Measurements from ENCODE around the gene OSER1. TPM values are rescaled to one million over a fixed set of nuclear protein-coding genes. Genes with fewer than 3 reads are reported as not detected.
"Not testable (repeated sequence)": the region's sequence is repeated elsewhere in the genome, so short reads cannot be mapped to it uniquely, and the experiment has no call there.

The OSER1 gene
- total RNA-seq, 1 donor from 2014 or later = 18.1 TPM

DNA sequence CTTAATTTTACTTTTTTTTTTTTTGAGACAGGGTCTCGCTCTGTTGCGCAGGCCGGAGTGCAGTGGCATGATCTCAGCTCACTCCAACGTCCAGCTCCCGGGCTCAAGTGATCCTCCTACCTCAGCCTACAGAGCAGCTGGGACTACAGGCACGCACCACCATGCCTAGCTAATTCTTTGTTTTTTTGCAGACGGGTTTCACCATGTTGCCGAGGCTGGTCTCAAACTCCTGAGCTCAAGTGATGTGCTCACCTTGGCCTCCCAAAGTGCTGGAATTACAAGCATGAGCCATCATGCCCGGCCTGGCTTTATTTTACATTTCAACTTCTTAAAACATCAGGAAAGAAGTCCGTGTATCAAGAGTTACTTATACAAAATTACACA lies 5.7 kb downstream of the OSER1 start:
- intact Hi-C loops (cut with micrococcal nuclease) = no loop called here

DNA sequence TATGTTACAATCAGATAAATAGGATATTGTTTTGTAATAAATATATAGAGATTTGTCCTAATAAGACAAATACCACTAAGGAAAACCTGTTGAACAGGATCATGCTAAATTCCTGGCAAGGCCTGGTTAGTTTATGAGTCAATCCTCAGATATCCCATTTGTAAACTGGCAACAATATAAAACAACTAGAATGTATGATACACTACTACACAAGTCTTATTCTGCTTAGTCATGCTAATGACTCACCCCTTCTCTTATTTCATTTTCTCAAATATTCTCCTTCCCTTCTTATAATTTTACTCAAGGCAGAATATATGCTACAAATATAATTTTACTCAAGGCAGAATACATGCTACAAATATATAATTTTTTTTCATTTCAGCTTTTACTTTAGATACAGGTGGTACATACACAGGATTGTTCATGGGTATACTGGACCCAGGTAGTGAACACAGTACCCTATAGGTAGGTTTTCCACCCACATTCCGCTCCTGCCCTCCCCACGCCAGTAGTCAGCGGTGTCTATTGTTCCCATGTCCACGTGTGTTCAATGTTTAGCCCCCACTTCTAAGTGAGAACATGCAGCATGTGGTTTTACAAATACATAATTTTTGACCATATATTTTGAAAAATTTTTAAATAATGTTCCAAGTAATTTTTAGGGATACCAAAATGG lies 6.3 kb downstream of the OSER1 start:
- intact Hi-C loops (cut with micrococcal nuclease) = no loop called here

GRCh38 chr20:44203161-44203560 lies 7.4 kb downstream of the OSER1 start:
- intact Hi-C loops (cut with micrococcal nuclease) = no loop called here

DNA sequence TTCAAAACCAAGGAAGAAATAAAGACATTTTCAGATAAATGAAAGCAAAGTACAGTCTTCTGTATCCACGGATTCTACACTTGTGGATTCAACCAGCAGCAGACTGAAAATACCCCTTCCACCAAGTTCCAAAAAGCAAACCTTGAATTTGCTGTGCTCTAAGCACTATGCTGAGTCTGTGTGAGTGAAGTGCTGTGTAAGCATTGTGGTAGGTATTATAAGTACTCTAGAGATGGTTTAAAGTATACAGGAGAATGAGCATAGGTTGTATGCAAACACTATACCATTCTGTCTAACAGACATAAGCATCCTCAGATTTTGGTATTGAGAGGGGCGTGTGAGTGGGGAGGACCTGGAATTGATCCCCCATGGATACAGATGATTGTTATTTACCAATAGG lies 9.6 kb downstream of the OSER1 start:
- intact Hi-C loops (cut with micrococcal nuclease) = no loop called here

DNA sequence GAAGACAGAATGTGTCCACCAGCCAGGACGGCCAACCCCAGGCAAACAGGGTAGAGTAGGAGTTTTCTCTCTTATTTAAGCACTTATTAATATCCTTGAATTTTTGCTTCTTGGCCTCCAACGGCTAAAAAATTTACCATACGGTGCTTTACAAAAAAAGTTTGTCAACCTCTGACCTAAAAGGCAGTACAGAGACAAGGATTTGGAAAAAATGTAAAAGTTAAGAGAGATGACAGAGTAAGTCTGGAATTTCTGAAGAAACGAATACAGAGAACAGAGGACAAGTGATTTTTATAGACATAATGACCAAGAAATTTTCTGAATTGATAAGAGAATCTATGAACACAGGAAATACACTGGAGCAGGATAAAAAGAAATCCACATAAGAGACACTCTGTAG lies 10.2 kb downstream of the OSER1 start:
- intact Hi-C loops (cut with micrococcal nuclease) = no loop called here

DNA sequence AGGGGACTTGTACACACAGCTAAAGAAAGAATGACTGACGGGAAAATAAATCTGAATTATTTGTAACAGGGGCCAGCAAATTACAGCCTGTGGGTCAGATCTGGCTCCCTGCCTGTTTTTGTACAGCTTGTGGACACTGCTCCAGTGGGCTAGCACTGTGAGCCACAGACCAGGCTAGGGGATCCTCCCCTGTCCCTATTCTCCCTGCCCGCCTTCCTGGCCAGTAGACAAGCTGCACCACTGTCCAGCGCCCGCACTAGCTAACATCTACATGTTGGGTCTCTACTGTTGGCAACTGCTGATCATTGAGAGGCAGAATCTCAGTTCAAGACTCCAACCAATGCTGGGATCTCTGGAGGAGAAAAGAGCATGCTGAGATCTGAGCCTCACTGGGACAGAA lies 10.7 kb downstream of the OSER1 start:
- intact Hi-C loops (cut with micrococcal nuclease) = loop anchor here (1.0 kb wide), 1 partner anchor 10 kb away; the partner anchor contains the start of gene OSER1

DNA sequence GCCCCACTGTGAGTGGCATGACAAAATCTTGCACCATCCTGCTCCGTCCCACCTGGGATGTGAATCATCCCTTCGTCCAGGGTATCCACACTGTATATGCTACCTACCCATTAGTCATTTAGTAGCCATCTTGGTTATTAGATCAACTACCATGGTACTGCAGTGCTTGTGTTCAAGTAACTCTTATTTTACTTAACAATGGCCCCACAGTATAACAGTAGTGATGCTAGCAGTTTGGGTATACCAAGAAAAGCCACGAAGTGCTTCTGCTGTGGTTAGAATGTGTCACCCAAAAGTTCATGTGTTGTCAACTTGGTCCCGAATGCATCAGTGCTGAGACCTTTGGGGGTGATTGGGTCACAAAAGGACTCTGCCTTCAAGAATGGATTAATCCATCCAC lies 11.7 kb downstream of the OSER1 start:
- intact Hi-C loops (cut with micrococcal nuclease) = loop anchor here (1.0 kb wide), 1 partner anchor 11 kb away; the partner anchor contains the start of gene OSER1

DNA sequence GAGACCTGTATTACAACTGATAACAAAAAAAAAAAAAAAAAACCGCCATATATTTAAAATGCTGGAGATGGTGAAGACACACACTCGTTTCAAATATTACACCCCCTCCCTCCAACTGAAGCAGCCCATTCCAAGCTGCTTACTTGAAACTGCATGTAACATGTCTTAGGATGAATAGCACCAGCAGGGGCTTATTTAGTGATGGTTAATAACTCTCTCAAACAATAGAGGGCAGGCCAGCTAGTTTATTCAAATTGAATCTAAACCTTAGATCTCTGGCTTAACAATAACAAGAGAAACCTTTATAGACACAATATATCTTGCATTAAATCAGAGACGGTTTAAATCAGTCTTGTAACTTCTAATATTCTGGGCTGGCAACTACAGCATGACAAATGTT lies 14.3 kb downstream of the OSER1 start:
- intact Hi-C loops (cut with micrococcal nuclease) = no loop called here

DNA sequence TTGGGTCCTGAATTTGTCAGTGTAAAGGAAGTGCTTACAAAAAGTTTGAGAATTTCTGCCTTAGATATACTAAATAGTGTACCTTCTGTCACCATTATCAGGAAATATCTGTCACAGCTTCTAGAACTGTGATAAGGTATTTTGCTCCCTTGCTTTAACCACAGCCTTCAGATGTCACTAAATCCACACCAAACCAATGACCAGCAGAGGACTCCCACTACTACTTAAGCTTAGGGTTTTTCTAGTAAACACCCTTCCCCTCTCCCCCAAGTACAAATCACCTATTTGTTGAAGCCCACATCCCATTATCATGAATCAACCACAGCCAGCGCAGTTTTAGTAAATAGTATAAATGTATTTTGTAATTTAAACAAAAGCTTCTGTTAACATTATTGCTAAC lies 15.0 kb downstream of the OSER1 start:
- intact Hi-C loops (cut with micrococcal nuclease) = no loop called here

DNA sequence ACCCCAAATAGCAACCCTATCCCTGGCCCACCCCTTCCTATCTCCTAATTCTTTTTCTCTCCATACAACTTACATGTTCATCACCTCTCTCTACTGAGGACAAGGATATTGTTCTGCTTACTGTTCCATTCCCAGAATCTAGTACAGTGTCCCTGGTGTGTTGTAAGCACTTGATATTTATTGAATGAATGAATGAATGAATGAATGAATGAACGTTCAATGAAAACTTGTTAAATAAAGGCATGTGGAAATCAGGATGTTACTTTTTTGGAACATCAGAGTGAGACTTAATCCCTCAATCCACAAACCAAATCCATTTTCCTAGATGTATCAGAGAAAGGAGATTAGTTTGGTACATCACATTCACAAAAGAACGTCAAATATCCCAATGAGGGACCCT lies 16.8 kb downstream of the OSER1 start:
- intact Hi-C loops (cut with micrococcal nuclease) = no loop called here

DNA sequence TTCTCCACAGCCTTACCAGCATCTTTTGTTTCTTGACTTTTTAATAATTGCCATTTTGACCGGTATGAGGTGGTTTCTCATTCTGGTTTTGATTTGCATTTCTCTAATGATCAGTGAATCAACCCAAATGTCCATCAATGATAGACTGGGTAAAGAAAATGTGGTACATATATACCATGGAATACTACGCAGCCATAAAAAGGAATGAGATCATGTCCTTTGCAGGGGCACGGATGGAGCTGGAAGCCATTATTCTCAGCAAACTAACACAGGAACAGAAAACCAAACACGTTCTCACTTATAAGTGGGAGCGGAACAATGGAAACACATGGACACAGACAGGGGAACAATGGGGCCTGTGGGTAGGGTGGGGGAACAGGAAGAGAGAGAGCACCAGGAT lies 18.9 kb downstream of the OSER1 start:
- intact Hi-C loops (cut with micrococcal nuclease) = not testable (repeated sequence)

- intact Hi-C loops (cut with micrococcal nuclease) = loop anchor here (1.0 kb wide), 1 partner anchor 74 kb away; no protein-coding TSS in a partner anchor
Observed at GRCh38 chr20:44190197-44190852, 20.2 kb downstream of the OSER1 start.

GRCh38 chr20:44188752-44189151 lies 21.8 kb downstream of the OSER1 start:
- intact Hi-C loops (cut with micrococcal nuclease) = no loop called here

GRCh38 chr20:44187772-44188709 lies 22.5 kb downstream of the OSER1 start:
- intact Hi-C loops (cut with micrococcal nuclease) = no loop called here

GRCh38 chr20:44187054-44187771 lies 23.4 kb downstream of the OSER1 start, which contains the start of gene JPH2:
Gene JPH2 (minus strand): TSS chr20:44187188. CDS start chr20:44186705, 483 bp downstream.
- intact Hi-C loops (cut with micrococcal nuclease) = no loop called here

GRCh38 chr20:44186674-44187053 lies 23.9 kb downstream of the OSER1 start:
- intact Hi-C loops (cut with micrococcal nuclease) = no loop called here

- intact Hi-C loops (cut with micrococcal nuclease) = no loop called here
Observed at GRCh38 chr20:44186201-44186600, 24.4 kb downstream of the OSER1 start.

DNA sequence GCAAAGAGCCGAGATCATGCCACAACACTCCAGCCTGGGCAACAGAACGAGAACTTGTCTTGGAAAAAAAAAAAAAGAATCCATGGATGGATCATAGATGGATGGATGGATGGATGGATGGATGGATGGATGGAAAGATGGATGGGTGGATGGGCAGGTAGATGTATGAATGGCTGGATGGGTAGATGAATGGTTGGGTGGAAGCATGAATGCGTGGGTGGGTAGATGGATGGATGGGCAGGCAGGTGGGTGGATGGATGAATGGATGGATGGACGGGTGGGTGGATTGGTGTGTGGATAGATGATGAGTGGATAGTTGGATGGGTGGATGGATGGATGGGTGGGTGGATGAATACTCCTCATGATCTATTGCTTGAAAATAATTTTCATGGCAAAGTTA lies 25.0 kb downstream of the OSER1 start:
- intact Hi-C loops (cut with micrococcal nuclease) = no loop called here

GRCh38 chr20:44183282-44183681 lies 27.3 kb downstream of the OSER1 start:
- intact Hi-C loops (cut with micrococcal nuclease) = no loop called here

GRCh38 chr20:44182863-44183262 lies 27.7 kb downstream of the OSER1 start:
- intact Hi-C loops (cut with micrococcal nuclease) = no loop called here

- intact Hi-C loops (cut with micrococcal nuclease) = no loop called here
Observed at GRCh38 chr20:44182135-44182765, 28.3 kb downstream of the OSER1 start.

Measured in T-helper 2 cell treated with Interferon-gamma antibody and Interleukin-4, amounts not matched to agents 100 ng/mL and 5 ng/mL, for 36 hours (primary cell).